H1 (cell line): ENCODE data around the gene SGO2. TPM values are rescaled to one million over a fixed set of nuclear protein-coding genes. Genes with fewer than 3 reads are reported as not detected.
A peak's percentile ranks its signal among the peaks of the same experiment; 100 is the strongest.

Source experiments
- CTCF ChIA-PET: fragments of 300-600 bp; sonication (Branson Sonifier 250); formaldehyde crosslinking; loops from one replicate; lab custom pipeline; 2021; ENCODE audit not compliant: partially characterized antibody; lab: Charles Lee
- POLR2A ChIA-PET: fragments of 300-600 bp; sonication (Branson Sonifier 250); formaldehyde crosslinking; loops from one replicate; lab custom pipeline; 2021; ENCODE audit warnings: inconsistent platforms; ENCODE audit not compliant: partially characterized antibody; lab: Charles Lee
- DNase-seq, 2 experiments: peaks; one replicate each; pipeline versions ENCODE4 v3.0.0 to v3.0.0-alpha.2; 2010 to 2022; ENCODE audit warnings: low spot score in 2 of 2, low read depth in 1 of 2, mixed read lengths in 1 of 2
- FAIRE-seq: peaks from 2 replicates; lab custom pipeline; 2011; peaks lifted over from hg19 to GRCh38; lab: Jason Lieb, UNC
- H2AFZ ChIP-seq: 2 replicates; pipeline ENCODE4 v1.8.1; 2012; ENCODE audit warnings: low read length, inconsistent platforms
- H2AK5ac ChIP-seq: 2 replicates; pipeline ENCODE4 v1.6.1; 2013; ENCODE audit warnings: low read depth, low read length
- H2BK120ac ChIP-seq: replicated peaks from 2 replicates; pipeline ENCODE3; 2013; ENCODE audit warnings: low read depth, low read length, inconsistent platforms
- H2BK12ac ChIP-seq: 2 replicates; pipeline ENCODE4 v1.6.1; 2013; ENCODE audit warnings: low read depth, low read length
- H2BK15ac ChIP-seq: 2 replicates; pipeline ENCODE4 v1.6.1; 2013; ENCODE audit warnings: low read length
- H2BK20ac ChIP-seq: 2 replicates; pipeline ENCODE4 v1.6.1; 2013; ENCODE audit warnings: low read length
- H2BK5ac ChIP-seq: 2 replicates; pipeline ENCODE4 v1.6.1; 2013; ENCODE audit warnings: low read depth, low read length
- H3K14ac ChIP-seq: 2 replicates; pipeline ENCODE4 v1.6.1; 2013; ENCODE audit warnings: inconsistent platforms; ENCODE audit not compliant: insufficient read length
- H3K18ac ChIP-seq: 2 replicates; pipeline ENCODE4 v1.6.1; 2013; ENCODE audit warnings: low read length; ENCODE audit errors: extremely low read depth
- H3K23ac ChIP-seq: 2 replicates; pipeline ENCODE4 v1.6.1; 2013; ENCODE audit warnings: inconsistent platforms; ENCODE audit not compliant: insufficient read length
- H3K23me2 ChIP-seq: 2 replicates; pipeline ENCODE4 v1.6.1; 2013; ENCODE audit warnings: low read depth, low read length
- H3K27ac ChIP-seq: 2 replicates; pipeline ENCODE4 v1.6.1; 2011; ENCODE audit warnings: low read depth, low read length, inconsistent platforms
- H3K27me3 ChIP-seq, 4 experiments: replicated peaks in 1 of 4; 1 replicate in 1 of 4; 2 replicates in 3 of 4; pipeline versions ENCODE4 v1.6.1 to v1.8.1; 2011 to 2013; ENCODE audit warnings: low read length in 3 of 4, mild to moderate bottlenecking in 3 of 4, inconsistent platforms in 2 of 4, mixed read lengths in 2 of 4, moderate library complexity in 1 of 4; ENCODE audit not compliant: control insufficient read depth in 3 of 4, insufficient read depth in 3 of 4; ENCODE audit errors: extremely low read depth in 1 of 4
- H3K36me3 ChIP-seq, 4 experiments: 2 replicates each; pipeline versions ENCODE4 v1.6.1 to v1.8.1; 2011 to 2013; ENCODE audit warnings: mild to moderate bottlenecking in 4 of 4, low read length in 3 of 4, moderate library complexity in 2 of 4, control low read depth in 1 of 4, inconsistent platforms in 1 of 4; ENCODE audit not compliant: insufficient read depth in 4 of 4, control insufficient read depth in 2 of 4
- H3K4ac ChIP-seq: replicated peaks from 2 replicates; pipeline ENCODE3; 2013; ENCODE audit warnings: low read length, low read depth, mixed read lengths, inconsistent platforms; ENCODE audit not compliant: insufficient read length
- H3K4me1 ChIP-seq, 4 experiments: replicated peaks in 1 of 4; 1 replicate in 1 of 4; 2 replicates in 3 of 4; pipeline versions ENCODE4 v1.6.1 to v1.8.1; 2011 to 2013; ENCODE audit warnings: low read length in 3 of 4, inconsistent platforms in 2 of 4, mixed read lengths in 1 of 4; ENCODE audit not compliant: insufficient read depth in 4 of 4, control insufficient read depth in 3 of 4
- H3K4me2 ChIP-seq, 2 experiments: 2 replicates each; pipeline versions ENCODE4 v1.6.1 to v1.8.1; 2011 to 2013; ENCODE audit warnings: low read depth in 2 of 2, low read length in 2 of 2, control low read depth in 1 of 2, inconsistent platforms in 1 of 2, mild to moderate bottlenecking in 1 of 2; ENCODE audit not compliant: insufficient read depth in 1 of 2
- H3K4me3 ChIP-seq, 4 experiments: fragments of 200-600, 300-600 bp in 1 of 4; sonication (generic), shearing (Covaris generic), sonication (Bioruptor Twin) in 1 of 4; 2 replicates each; pipeline versions ENCODE4 v1.5.1 to v1.8.1; 2011 to 2016; ENCODE audit warnings: low read length in 4 of 4, low read depth in 3 of 4, control low read depth in 2 of 4, inconsistent platforms in 2 of 4, mild to moderate bottlenecking in 2 of 4, mixed read lengths in 1 of 4, moderate library complexity in 1 of 4; ENCODE audit not compliant: insufficient read depth in 2 of 4; ENCODE audit errors: extremely low read depth in 1 of 4
- H3K56ac ChIP-seq: replicated peaks from 2 replicates; pipeline ENCODE3; 2013; ENCODE audit warnings: low read depth, mild to moderate bottlenecking, mixed read lengths, low read length, inconsistent platforms; ENCODE audit not compliant: insufficient read length
- H3K79me1 ChIP-seq: 2 replicates; pipeline ENCODE4 v1.6.1; 2013; ENCODE audit warnings: low read depth, low read length, control low read depth
- H3K79me2 ChIP-seq, 2 experiments: 2 replicates each; pipeline versions ENCODE4 v1.6.1 to v1.8.1; 2012 to 2013; ENCODE audit warnings: low read length in 2 of 2, mild to moderate bottlenecking in 2 of 2, inconsistent platforms in 1 of 2; ENCODE audit not compliant: insufficient read depth in 2 of 2, control insufficient read depth in 1 of 2
- H3K9ac ChIP-seq, 4 experiments: replicated peaks in 1 of 4; 1 replicate in 1 of 4; 2 replicates in 3 of 4; pipeline versions ENCODE4 v1.6.1 to v1.8.1; 2011 to 2013; ENCODE audit warnings: low read depth in 3 of 4, low read length in 3 of 4, control low read depth in 2 of 4, mild to moderate bottlenecking in 2 of 4, moderate library complexity in 2 of 4, inconsistent platforms in 1 of 4; ENCODE audit errors: extremely low read depth in 1 of 4
- H3K9me3 ChIP-seq, 2 experiments: 2 replicates each; pipeline versions ENCODE4 v1.6.1 to v1.8.1; 2012 to 2013; ENCODE audit warnings: mild to moderate bottlenecking in 2 of 2, moderate library complexity in 2 of 2, control low read depth in 1 of 2, inconsistent platforms in 1 of 2, low read depth in 1 of 2, low read length in 1 of 2, mixed read lengths in 1 of 2; ENCODE audit not compliant: insufficient read depth in 2 of 2
- H4K20me1 ChIP-seq, 2 experiments: replicated peaks in 1 of 2; 2 replicates each; pipeline versions ENCODE3 to v1.8.1; 2011 to 2013; ENCODE audit warnings: inconsistent platforms in 2 of 2, low read length in 2 of 2, mild to moderate bottlenecking in 1 of 2; ENCODE audit not compliant: insufficient read depth in 2 of 2, control insufficient read depth in 1 of 2
- H4K5ac ChIP-seq: 2 replicates; pipeline ENCODE4 v1.6.1; 2013; ENCODE audit warnings: low read length, low read depth, mixed read lengths, inconsistent platforms; ENCODE audit not compliant: insufficient read length
- H4K8ac ChIP-seq: 2 replicates; pipeline ENCODE4 v1.8.0; 2013; ENCODE audit warnings: mild to moderate bottlenecking, moderate library complexity, low read length, inconsistent platforms; ENCODE audit not compliant: insufficient read depth; ENCODE audit errors: extremely low read depth
- H4K91ac ChIP-seq: replicated peaks from 2 replicates; pipeline ENCODE3; 2013; ENCODE audit warnings: low read length, mixed read lengths, inconsistent platforms; ENCODE audit not compliant: insufficient read length
- BCL11A ChIP-seq, 2 experiments: IDR thresholded peaks; one replicate each; pipeline ENCODE4 v1.6.1; 2011; ENCODE audit warnings: low read depth in 2 of 2, low read length in 2 of 2, mild to moderate bottlenecking in 2 of 2
- BRCA1 ChIP-seq: IDR thresholded peaks from 2 replicates; pipeline ENCODE4 v1.6.1; 2012; ENCODE audit warnings: low read depth, low read length, improper control_type of control experiment
- CBX5 ChIP-seq: fragments of 300-800, 300-1000 bp; sonication (generic); IDR thresholded peaks from 2 replicates; pipeline ENCODE4 v1.7.1; 2016; ENCODE audit warnings: antibody characterized with exemption, low read length, low read depth
- CHD2 ChIP-seq: IDR thresholded peaks from 2 replicates; pipeline ENCODE4 v1.6.1; 2012; ENCODE audit warnings: low read length, improper control_type of control experiment
- HDAC2 ChIP-seq, 2 experiments: fragments of 300-600 bp in 1 of 2; sonication (generic) in 1 of 2; IDR thresholded peaks; 2 replicates each; pipeline ENCODE4 v1.6.1; 2011 to 2012; ENCODE audit warnings: low read depth in 2 of 2, low read length in 2 of 2, mild to moderate bottlenecking in 2 of 2, moderate library complexity in 2 of 2, borderline replicate concordance in 1 of 2, inconsistent platforms in 1 of 2
- RFX5 ChIP-seq: IDR thresholded peaks from 2 replicates; pipeline ENCODE4 v1.6.1; 2011; ENCODE audit warnings: low read depth, low read length, improper control_type of control experiment, borderline replicate concordance
- SP2 ChIP-seq: IDR thresholded peaks from 2 replicates; pipeline ENCODE4 v1.6.1; 2012; ENCODE audit warnings: mild to moderate bottlenecking, low read length, inconsistent platforms
- SUZ12 ChIP-seq: fragments of 200-600 bp; sonication (generic); IDR thresholded peaks from 2 replicates; pipeline ENCODE4 v1.6.1; 2012; ENCODE audit warnings: mild to moderate bottlenecking, inconsistent platforms, low read length, moderate library complexity, mixed read lengths
- ZNF274 ChIP-seq: IDR thresholded peaks from 2 replicates; pipeline ENCODE4 v1.7.0; 2012; ENCODE audit warnings: low read length, borderline replicate concordance; ENCODE audit errors: extremely low read depth
- WGBS, 2 experiments: shearing (Covaris generic) in 1 of 2; methylation state at CpG; one replicate each; pipeline versions ENCODE4 v1.1.6 to v1.1.7; 2013 to 2015; ENCODE audit warnings: low lambda C conversion rate in 2 of 2, mixed read lengths in 2 of 2, inconsistent platforms in 1 of 2, low coverage in 1 of 2, missing lambda C conversion rate in 1 of 2; ENCODE audit not compliant: insufficient replicate concordance in 2 of 2, insufficient coverage in 1 of 2, insufficient read length in 1 of 2; ENCODE audit errors: extremely low coverage in 1 of 2, missing lambda C conversion rate in 1 of 2; 5-methylcytosine and 5-hydroxymethylcytosine counted together
- polyA plus RNA-seq, 7 experiments: library from polyadenylated mRNA; depleted of rRNA in 3 of 7; stranded (reverse) in 5 of 7; unstranded in 2 of 7; fragments of >200 nt in 5 of 7; fragments of 200-250 nt in 2 of 7; gene quantifications; 1 replicate in 5 of 7; 2 replicates in 1 of 7; 4 replicates in 1 of 7; pipeline versions ENCODE4 v1.2.1 to v1.2.3, GENCODE V29; 2011 to 2013; ENCODE audit warnings: missing spikeins in 2 of 7, mixed read lengths in 2 of 7
- total RNA-seq: library from RNA; stranded (reverse); fragmentation: NEBNext Ultra II Directional; extraction: Animal tissue kit (Norgen Biotek cat#: 25700); gene quantifications from 2 replicates; pipeline ENCODE4 v1.2.1, GENCODE V29; 2021

SGO2 gene
- total and polyA plus RNA-seq, 2 of the 8 experiments (the other 6 are each of a cell fraction or from before 2014, with no cell fraction given), result 2.4 to 33.2 TPM

GRCh38 chr2:200477667-200478131, 48.3 kb upstream of the SGO2 start:
- Histone ChIP-seq H3K4ac (no peak overlapping the region), H3K14ac (no peak overlapping the region), H4K8ac (peak overlapping the region; percentile 29; the same call in 1 of the 2 replicates)
- TF ChIP-seq SUZ12 (no peak), CBX5 (no peak), BCL11A (IDR thresholded peaks at IDR 0.05; ENCODE audit: low read depth in 2 of 2, low read length in 2 of 2) (no peak), RFX5 (no peak), SP2 (no peak), BRCA1 (no peak), CHD2 (no peak), ZNF274 (no peak), HDAC2 (IDR thresholded peaks at IDR 0.05; ENCODE audit: borderline replicate concordance in 1 of 2, low read depth in 2 of 2, low read length in 2 of 2) (no peak)
- TF ChIP-seq, all 59 proteins: peak for 0
- Histone ChIP-seq H3K4me1 (peaks cover 0 to 5% (median 3%) of the 10 kb centered on the region in 4 experiments; a peak in 3 of 7 replicates), H3K79me2 (no peaks in the 10 kb centered on the region), H3K27ac (no peak overlapping the region), H2BK5ac (no peak overlapping the region), H3K36me3 (peaks cover 12 to 52% (median 38%) of the 10 kb centered on the region in 4 experiments), H4K91ac (no peak overlapping the region), H3K9me3 (no peaks in the 10 kb centered on the region), H2AFZ (no peak overlapping the region), H4K20me1 (no peaks in the 10 kb centered on the region), H4K5ac (no peak overlapping the region), H2BK15ac (no peak overlapping the region), H2BK120ac (no peak overlapping the region), H3K18ac (no peak overlapping the region), H3K79me1 (no peaks in the 10 kb centered on the region), H3K27me3 (no peaks in the 10 kb centered on the region), H3K23ac (no peak overlapping the region), H3K56ac (no peak overlapping the region), H3K4me2 (no peak overlapping the region), H2AK5ac (no peak overlapping the region), H3K9ac (no peak overlapping the region), H3K4me3 (no peak overlapping the region), H3K23me2 (no peaks in the 10 kb centered on the region), H2BK12ac (no peak overlapping the region), H2BK20ac (no peak overlapping the region)
- FAIRE-seq (no peak), DNase-seq (no peak)
- ChIA-PET POLR2A (interaction anchor here (0.8 kb wide), 1 partner anchor 26 kb away, joined by 3 read pairs; no protein-coding TSS in a partner anchor), CTCF (interaction anchor here (1.1 to 3.3 kb wide), 2 partner anchors 136 to 492 kb away, joined by 3 to 14 read pairs; no protein-coding TSS in a partner anchor)
- WGBS, 2 experiments, result 96% methylated on average over 21 of the region's 21 CpGs; no CpG with 5 or more reads in 1 of the 2 experiments
